GM12878 (cell line): ENCODE data around the gene GPR137B. TPM values are rescaled to one million over a fixed set of nuclear protein-coding genes. Genes with fewer than 3 reads are reported as not detected.

Experiments used
- ATAC-seq: fragments of 200-7000 bp; cut with Tn5 transposase; 3 replicates; pipeline ENCODE4 v1.9.1; 2020; ENCODE audit warnings: mild to moderate bottlenecking, moderate library complexity
- BruUV-seq: library from RNA; stranded (reverse); fragments of 400-500 nt; replicated peaks from 2 replicates; lab custom pipeline; 2021; lab: Mats Ljungman, UMichigan
- CTCF ChIA-PET: fragments of 300-600 bp; sonication (Branson Sonifier 250); formaldehyde crosslinking; extraction: SDS; loops from one replicate; lab custom pipeline; 2021; ENCODE audit warnings: inconsistent platforms; lab: Yijun Ruan, JAX
- POLR2A ChIA-PET: fragments of 350-600 bp; formaldehyde crosslinking; extraction: SDS; loops from one replicate; lab custom pipeline; 2021; ENCODE audit warnings: inconsistent platforms; lab: Charles Lee
- RAD21 ChIA-PET: fragments of 300-600 bp; sonication (Branson Sonifier 250); formaldehyde crosslinking; loops from one replicate; lab custom pipeline; 2023; ENCODE audit warnings: antibody characterized with exemption; ENCODE audit not compliant: unreplicated experiment; lab: Charles Lee
- SMC1A ChIA-PET: fragments of 300-600 bp; sonication (Branson Sonifier 250); formaldehyde crosslinking; loops from one replicate; lab custom pipeline; 2023; ENCODE audit not compliant: unreplicated experiment, uncharacterized antibody; lab: Charles Lee
- DNase-seq: peaks from one replicate; pipeline ENCODE4 v3.0.0-alpha.2; 2011; ENCODE audit warnings: low read depth, low spot score
- FAIRE-seq: peaks from 3 replicates; lab custom pipeline; 2011; peaks lifted over from hg19 to GRCh38; lab: Jason Lieb, UNC
- H2AFZ ChIP-seq: 2 replicates; pipeline ENCODE4 v1.6.0; 2011; ENCODE audit warnings: low read depth, low read length, control low read depth; ENCODE audit not compliant: control insufficient read depth
- H3K27ac ChIP-seq: 2 replicates; pipeline ENCODE4 v1.5.1; 2011; ENCODE audit warnings: control low read depth; ENCODE audit not compliant: control insufficient read depth, insufficient read depth
- H3K27me3 ChIP-seq, 2 experiments: replicated peaks in 1 of 2; 2 replicates each; pipeline versions ENCODE4 v1.6.0 to v1.6.1; 2011; ENCODE audit warnings: low read length in 1 of 2; ENCODE audit not compliant: control insufficient read depth in 2 of 2, insufficient read depth in 2 of 2
- H3K36me3 ChIP-seq, 2 experiments: 2 replicates each; pipeline ENCODE4 v1.5.1; 2011; ENCODE audit warnings: low read length in 1 of 2; ENCODE audit not compliant: control insufficient read depth in 2 of 2, insufficient read depth in 2 of 2
- H3K4me1 ChIP-seq: 2 replicates; pipeline ENCODE4 v1.6.1; 2011; ENCODE audit warnings: mild to moderate bottlenecking, low read length, moderate library complexity, mixed read lengths; ENCODE audit not compliant: control insufficient read depth, insufficient read depth
- H3K4me2 ChIP-seq: 2 replicates; pipeline ENCODE4 v1.6.0; 2011; ENCODE audit warnings: control low read depth; ENCODE audit not compliant: control insufficient read depth, insufficient read depth
- H3K4me3 ChIP-seq: fragments of 200-600 bp; sonication (generic); 2 replicates; pipeline ENCODE4 v1.5.1; 2016
- H3K79me2 ChIP-seq: 2 replicates; pipeline ENCODE4 v1.6.0; 2011; ENCODE audit warnings: low read length; ENCODE audit not compliant: control insufficient read depth, insufficient read depth
- H3K9ac ChIP-seq: 2 replicates; pipeline ENCODE4 v1.8.0; 2011; ENCODE audit warnings: low read length, control low read depth, mixed read lengths; ENCODE audit not compliant: control insufficient read depth, insufficient read depth
- H3K9me3 ChIP-seq: replicated peaks from 3 replicates; pipeline ENCODE4 v1.5.1; 2011; ENCODE audit warnings: mild to moderate bottlenecking, low read length; ENCODE audit not compliant: control insufficient read depth, insufficient read depth
- H4K20me1 ChIP-seq: 2 replicates; pipeline ENCODE4 v1.6.0; 2011; ENCODE audit not compliant: control insufficient read depth, insufficient read depth
- ASH2L ChIP-seq: fragments of 300-600, 200-600 bp; sonication (generic); IDR thresholded peaks from 2 replicates; pipeline ENCODE4 v1.6.1; 2017; ENCODE audit warnings: low read depth, mild to moderate bottlenecking, borderline replicate concordance
- ATF7 ChIP-seq: fragments of 450-650 bp; IDR thresholded peaks from 2 replicates; pipeline ENCODE4 v1.6.1; 2016; ENCODE audit warnings: low read depth, mild to moderate bottlenecking
- BMI1 ChIP-seq: fragments of 450-650 bp; IDR thresholded peaks from 2 replicates; pipeline ENCODE4 v1.6.1; 2016; ENCODE audit warnings: mild to moderate bottlenecking, moderate library complexity, borderline replicate concordance
- EED ChIP-seq: sonication (generic); IDR thresholded peaks from 2 replicates; pipeline ENCODE4 v1.6.1; 2016; ENCODE audit warnings: antibody characterized with exemption, low read depth
- MXI1 ChIP-seq: fragments of 150-350 bp; IDR thresholded peaks from 2 replicates; pipeline ENCODE4 v1.6.1; 2011; ENCODE audit warnings: low read depth, mild to moderate bottlenecking, inconsistent platforms, low read length, improper control_type of control experiment
- NR2F1 ChIP-seq: fragments of 450-650 bp; conservative IDR thresholded peaks from 2 replicates; pipeline ENCODE4 v1.6.1; 2017; ENCODE audit warnings: mild to moderate bottlenecking
- PRDM15 ChIP-seq: fragments of 450-650 bp; formaldehyde crosslinking; IDR thresholded peaks from 2 replicates; pipeline ENCODE4 v1.4.0; 2020; ENCODE audit warnings: mild to moderate bottlenecking, moderate library complexity
- RELB ChIP-seq: fragments of 450-650 bp; IDR thresholded peaks from 2 replicates; pipeline ENCODE4 v1.6.1; 2017; ENCODE audit warnings: low read depth, mild to moderate bottlenecking, moderate library complexity
- SMAD1 ChIP-seq: fragments of 450-650 bp; IDR thresholded peaks from 2 replicates; pipeline ENCODE4 v1.6.1; 2018; ENCODE audit warnings: mild to moderate bottlenecking, low read depth; ENCODE audit not compliant: partially characterized antibody
- SMC3 ChIP-seq: IDR thresholded peaks from 2 replicates; pipeline ENCODE4 v1.6.1; 2011; ENCODE audit warnings: low read length, improper control_type of control experiment, borderline replicate concordance
- ZBTB33 ChIP-seq: fragments of 450-650 bp; IDR thresholded peaks from 2 replicates; pipeline ENCODE4 v1.6.1; 2017; ENCODE audit warnings: mild to moderate bottlenecking
- ZBTB4 ChIP-seq: fragments of 450-650 bp; formaldehyde crosslinking; IDR thresholded peaks from 2 replicates; pipeline ENCODE4 v1.4.0; 2022; ENCODE audit warnings: mild to moderate bottlenecking, moderate library complexity
- in situ Hi-C: fragments of 300-500 bp; cut with MboI; formaldehyde crosslinking; loops from 9 replicates; pipeline ENCODE4 v1.14.3; 2018; ENCODE audit warnings: mixed read lengths
- intact Hi-C: fragments of 100-400 bp; cut with micrococcal nuclease; formaldehyde crosslinking; loops from one replicate; pipeline ENCODE4 v1.14.2; 2022; ENCODE audit not compliant: unreplicated experiment
- polyA plus RNA-seq, 11 experiments: library from polyadenylated mRNA; depleted of rRNA in 4 of 11; unstranded in 6 of 11; stranded (reverse) in 5 of 11; fragments of >200 nt; fragmentation: Nextera tagmentation in 4 of 11; fragmentation: Illumina TruSeq in 1 of 11; extraction: Ambion mirVana in 4 of 11; extraction: Trizol in 1 of 11; gene quantifications; 1 replicate in 1 of 11; 2 replicates in 10 of 11; pipeline versions ENCODE4 v1.2.1 to v1.2.3, GENCODE V29; 2011 to 2016; ENCODE audit warnings: inconsistent platforms in 2 of 11, missing spikeins in 2 of 11, low read depth in 1 of 11
- total RNA-seq, 4 experiments: library from RNA; depleted of rRNA in 3 of 4; stranded (reverse); fragments of >200 nt in 3 of 4; fragmentation: Illumina TruSeq in 1 of 4; extraction: Trizol in 1 of 4; gene quantifications; 2 replicates each; pipeline versions ENCODE4 v1.2.1 to v1.2.3, GENCODE V29; 2013 to 2021

The GPR137B gene
- total and polyA plus RNA-seq, 10 of the 15 experiments (the other 5 are each of a cell fraction or from before 2014, with no cell fraction given) = 5.4 to 20.8 (median 12.5) TPM

GRCh38 chr1:236172041-236172579 is 29.8 kb downstream of the GPR137B start:
- Histone ChIP-seq H3K27ac (no peak overlapping the region), H3K4me3 (no peak overlapping the region), H3K9me3 (no peaks in the 10 kb centered on the region), H4K20me1 (no peaks in the 10 kb centered on the region), H3K79me2 (no peaks in the 10 kb centered on the region; the same call in 1 of the 2 replicates), H3K36me3 (peaks cover 6 to 11% of the 10 kb centered on the region in 2 experiments), H2AFZ (no peak overlapping the region), H3K9ac (no peak overlapping the region), H3K4me1 (peaks cover 14% of the 10 kb centered on the region), H3K27me3 (no peaks in the 10 kb centered on the region), H3K4me2 (no peak overlapping the region)
- in situ Hi-C loops = no loop called here
- ChIA-PET SMC1A (interaction anchor here (0.7 to 1.1 kb wide), 3 partner anchors 29 to 465 kb away, joined by 3 read pairs; no protein-coding TSS in a partner anchor), RAD21 (interaction anchor here (0.6 kb wide), 1 partner anchor 13 kb away, joined by 4 read pairs; no protein-coding TSS in a partner anchor), CTCF (interaction anchor here (0.7 kb wide), 1 partner anchor 57 kb away, joined by 3 read pairs; no protein-coding TSS in a partner anchor), POLR2A (interaction anchor here (0.6 to 1.5 kb wide), 2 partner anchors 9 kb away, joined by 3 to 7 read pairs; no protein-coding TSS in a partner anchor)
- intact Hi-C loops = no loop called here
- BruUV-seq = no TSS peak
- TF ChIP-seq BMI1 (no peak), SMAD1 (no peak), ZBTB33 (no peak), ASH2L (no peak), SMC3 (no peak), EED (no peak), RELB (no peak), MXI1 (no peak), ZBTB4 (CRISPR knock-in tag) (no peak), NR2F1 (no peak), PRDM15 (no peak), ATF7 (no peak)
- no peak for ATAC-seq
- no peak for DNase-seq
- no peak for FAIRE-seq
